Stimulated activated CD4-positive, alpha-beta T cell treated with anti-CD3 and anti-CD28 coated beads, Interleukin-4, amount 100 ng/mL, for 24 hours (primary cell): ENCODE results near the gene GPR37L1.
"Not testable (repeated sequence)": the region's sequence is repeated elsewhere in the genome, so short reads cannot be mapped to it uniquely, and the experiment has no call there.

Experiments
- DNase-seq: peaks from one replicate; pipeline ENCODE4 v3.0.0-alpha.2; 2020

GPR37L1 gene

DNA sequence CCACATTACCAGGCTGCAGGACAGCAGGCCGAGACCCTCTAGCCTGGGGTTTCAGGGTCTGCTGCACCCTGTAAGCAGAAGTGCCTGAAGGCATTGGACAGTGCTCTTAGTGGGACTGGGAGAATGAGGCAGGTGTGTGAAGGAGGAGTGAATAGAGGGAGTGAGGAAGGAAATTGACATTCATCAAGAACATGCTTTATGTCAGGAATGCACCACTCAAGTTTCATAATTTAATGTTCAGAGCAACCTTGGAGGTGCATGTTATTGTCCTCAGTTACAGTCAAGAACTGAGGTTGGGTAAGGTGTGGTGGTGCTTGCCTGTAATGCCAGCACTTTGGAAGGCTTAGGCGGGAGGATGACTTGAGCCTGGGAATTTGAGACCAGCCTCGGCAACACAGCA is 11.7 kb upstream of the GPR37L1 start:
- no peak for DNase-seq

DNA sequence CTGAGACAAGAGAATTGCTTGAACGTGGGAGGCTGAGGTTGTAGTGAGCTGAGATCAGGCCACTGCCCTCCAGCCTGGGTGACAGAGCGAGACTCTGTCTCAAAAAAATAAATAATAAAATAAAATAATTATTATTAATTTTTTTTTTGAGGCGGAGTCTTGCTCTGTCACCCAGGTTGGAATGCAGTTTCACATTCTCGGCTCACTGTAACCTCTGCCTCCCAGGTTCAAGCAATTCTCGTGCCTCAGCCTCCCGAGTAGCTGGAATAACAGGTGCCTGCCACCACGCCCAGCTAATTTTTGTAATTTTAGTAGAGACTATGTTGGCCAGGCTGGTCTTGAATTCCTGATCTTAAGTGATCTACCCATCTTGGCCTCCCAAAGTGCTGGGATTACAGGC is 11.1 kb upstream of the GPR37L1 start:
- DNase-seq = not testable (repeated sequence)

DNA sequence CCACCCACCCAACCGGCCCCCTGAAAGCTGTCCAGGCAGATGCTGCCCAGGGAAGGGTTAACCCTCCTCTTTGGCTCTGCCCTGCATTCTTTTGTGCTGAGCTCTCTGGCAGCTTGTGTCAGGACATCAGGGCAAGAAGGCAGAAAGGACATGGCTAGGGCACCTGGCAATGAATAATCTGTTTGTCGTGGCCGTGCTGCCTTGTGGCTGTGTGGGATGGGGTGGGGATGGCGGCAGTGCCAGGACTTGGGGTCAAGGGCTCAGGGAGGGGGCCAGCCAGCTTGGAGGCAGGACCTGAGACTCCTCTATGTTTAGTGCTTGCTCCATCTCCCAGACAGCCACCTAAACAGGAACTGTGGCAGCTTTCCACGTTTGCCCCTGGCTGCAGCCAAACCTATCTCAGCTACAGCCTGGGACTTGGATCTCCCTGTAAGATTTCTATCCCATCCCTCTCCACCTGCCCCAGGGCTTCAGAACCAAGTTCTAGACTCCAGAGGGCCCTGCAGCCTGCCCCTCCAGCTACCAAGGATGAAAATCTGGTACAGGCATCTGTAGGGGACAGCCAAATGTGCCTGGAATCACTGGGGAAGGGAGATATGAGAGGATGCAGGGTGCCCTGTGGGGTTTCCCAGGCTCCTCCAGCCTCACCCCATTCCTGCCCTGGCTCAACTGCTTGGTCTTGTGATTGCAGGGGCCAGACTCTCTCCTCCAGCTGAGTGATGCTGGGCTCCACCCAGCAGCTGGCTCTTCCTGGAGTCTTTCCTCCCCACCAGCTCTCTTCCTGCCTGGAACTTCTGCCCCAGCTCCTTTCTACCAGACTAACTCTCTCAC is 9.6 kb upstream of the GPR37L1 start:
- DNase-seq = no peak

DNA sequence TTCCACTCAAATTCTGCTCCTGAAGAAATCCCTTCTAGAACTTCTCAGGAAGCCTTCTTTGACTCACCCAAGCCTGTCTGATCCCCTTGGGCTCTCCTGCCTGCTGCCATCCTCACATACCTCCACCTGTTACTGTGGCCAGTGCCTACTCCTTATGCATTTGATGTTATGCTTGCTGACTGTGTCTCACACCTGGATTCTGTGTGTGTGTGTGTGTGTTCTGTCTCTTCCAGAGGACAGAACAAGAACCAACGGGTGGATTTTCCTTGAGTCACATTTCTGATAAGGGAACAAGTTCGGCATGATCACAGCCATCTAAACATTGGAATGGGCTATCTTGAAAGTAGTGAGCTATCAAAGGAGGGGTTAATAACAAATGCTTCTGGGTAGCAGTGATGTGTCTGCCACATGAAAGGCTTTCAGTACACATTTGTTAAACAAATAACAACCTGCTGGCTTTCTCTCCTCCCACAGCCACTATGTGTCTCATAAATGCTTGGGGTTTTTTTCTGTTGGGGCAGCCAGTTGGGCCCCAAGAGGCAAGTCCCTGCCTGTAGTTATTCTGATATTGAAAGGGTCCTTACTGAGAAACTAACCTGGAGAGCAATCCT is 8.9 kb upstream of the GPR37L1 start:
- no peak for DNase-seq

DNA sequence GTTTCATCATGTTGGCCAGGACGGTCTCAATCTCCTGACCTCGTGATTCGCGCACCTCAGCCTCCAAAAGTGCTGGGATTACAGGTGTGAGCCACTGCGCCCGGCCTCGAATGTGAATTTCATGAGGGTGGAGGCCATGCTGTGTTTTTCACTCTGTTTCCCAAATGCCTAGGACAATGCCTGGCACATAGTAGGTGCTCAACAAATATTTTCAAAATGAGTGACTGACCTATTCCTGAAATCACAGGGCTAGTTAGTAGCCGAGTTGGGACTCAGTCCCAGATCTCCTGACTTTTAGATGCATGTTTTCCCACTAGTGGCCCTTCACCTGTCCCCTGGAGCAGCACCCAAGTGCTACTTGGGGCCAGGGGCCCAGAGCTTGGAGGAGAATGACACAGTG is 6.4 kb upstream of the GPR37L1 start:
- DNase-seq = no peak

DNA sequence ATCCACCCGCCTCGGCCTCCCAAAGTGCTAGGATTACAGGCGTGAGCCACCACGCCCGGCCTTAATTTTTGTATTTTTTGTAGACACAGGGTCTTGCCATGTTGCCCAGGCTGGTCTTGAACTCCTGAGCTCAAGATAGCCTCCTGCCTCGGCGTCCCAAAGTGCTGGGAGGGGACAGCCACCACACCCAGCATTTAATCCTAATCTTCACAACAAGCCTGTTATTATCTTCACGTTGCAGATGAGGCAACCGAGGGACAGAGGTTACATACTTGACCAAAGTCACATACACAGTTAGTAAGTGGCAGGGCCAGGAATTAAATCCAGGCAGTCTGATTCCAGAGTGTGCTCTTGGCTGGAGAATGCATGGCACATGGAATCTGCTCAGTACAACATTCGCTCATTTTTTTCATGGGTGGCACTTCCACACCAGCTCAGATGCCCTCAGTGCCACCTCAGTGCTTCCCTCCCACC is 4.8 kb upstream of the GPR37L1 start:
- no peak for DNase-seq

DNA sequence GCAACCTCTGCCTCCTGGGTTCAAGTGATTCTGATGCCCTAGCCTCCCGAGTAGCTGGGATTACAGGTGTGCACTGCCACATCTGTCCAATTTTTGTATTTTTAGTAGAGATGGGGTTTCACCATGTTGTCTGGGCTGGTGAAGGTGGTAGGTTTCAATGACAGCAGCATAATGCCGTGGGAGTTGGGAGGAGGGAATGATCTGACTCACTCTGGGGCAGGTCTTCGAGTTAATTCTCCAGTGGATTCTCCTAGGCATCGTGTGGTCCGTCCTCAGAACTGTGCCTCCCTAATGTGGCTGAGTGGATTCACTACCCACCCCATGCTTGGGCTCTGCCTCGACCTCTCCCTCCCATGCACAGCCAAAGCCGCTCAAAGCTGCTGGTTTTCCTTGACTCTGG is 1.7 kb upstream of the GPR37L1 start:
- no peak for DNase-seq

DNA sequence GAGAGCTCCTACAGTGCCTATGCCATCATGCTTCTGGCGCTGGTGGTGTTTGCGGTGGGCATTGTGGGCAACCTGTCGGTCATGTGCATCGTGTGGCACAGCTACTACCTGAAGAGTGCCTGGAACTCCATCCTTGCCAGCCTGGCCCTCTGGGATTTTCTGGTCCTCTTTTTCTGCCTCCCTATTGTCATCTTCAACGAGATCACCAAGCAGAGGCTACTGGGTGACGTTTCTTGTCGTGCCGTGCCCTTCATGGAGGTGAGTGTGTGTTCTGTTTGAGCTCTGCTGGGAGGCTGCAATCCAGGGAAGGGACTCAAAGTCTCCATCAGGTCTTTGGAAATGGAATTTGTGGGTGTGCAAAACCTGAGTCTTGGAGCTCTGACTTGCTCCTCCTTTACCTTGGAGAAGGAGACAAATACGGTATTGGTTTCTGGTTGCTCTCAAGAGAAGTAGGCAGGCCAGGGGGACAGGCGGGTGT is 658 bp downstream of the GPR37L1 start:
- no peak for DNase-seq

DNA sequence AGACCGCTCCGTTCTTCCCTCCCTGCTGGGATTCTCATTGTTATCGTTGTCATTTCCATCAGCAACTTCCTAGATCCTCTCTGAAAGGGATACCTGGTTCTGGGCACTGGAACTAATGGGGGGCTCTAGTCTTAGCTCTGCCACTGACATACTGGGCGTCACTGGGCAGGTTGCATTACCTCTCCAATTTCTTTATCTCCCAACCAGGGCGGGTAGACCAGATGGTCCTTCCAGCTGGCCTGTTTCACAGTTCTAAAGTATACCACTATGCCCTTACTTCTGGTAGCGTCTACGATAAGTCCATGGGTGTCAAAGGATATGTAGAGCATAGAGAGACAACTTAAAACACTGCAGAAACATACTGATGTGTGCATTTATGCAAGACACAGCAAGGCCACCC is 1.4 kb downstream of the GPR37L1 start:
- DNase-seq = no peak

DNA sequence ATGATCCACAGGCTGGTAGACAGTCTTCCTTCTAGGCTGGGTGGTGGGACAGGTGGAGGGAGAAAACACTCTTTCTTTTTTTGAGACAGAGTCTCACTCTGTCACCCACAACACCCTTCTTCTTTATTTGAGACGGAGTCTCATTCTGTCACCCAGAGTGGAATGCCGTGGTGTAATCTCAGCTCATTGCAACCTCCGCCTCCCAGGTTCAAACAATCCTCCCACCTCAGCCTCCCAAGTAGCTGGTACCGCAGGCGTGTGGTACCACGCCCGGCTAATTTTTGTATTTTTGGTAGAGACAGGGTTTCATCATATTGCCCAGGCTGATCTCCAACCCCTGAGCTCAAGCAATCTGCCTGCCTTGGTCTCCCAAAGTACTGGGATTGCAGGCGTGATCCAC is 2.9 kb downstream of the GPR37L1 start:
- DNase-seq = no peak

DNA sequence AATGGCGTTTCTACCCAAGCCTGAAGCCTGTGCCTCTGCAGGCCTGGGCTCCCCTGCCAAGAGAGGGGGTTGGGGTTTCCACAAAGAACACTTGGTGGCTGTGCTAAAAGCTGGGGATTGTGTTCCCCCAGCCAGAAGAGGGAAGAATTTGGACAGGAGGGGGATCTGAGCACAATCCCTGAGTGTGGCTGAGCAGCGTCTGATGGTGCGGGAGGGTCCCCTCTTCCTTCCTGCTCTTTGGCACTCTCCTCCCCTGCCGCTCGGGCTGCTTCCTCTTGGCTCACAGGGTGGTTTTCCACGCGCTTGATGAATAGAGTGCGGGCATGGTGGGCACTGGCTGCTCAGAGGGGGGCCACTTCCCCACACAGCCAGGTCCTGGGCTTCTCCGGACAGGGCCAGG is 3.7 kb downstream of the GPR37L1 start:
- no peak for DNase-seq

DNA sequence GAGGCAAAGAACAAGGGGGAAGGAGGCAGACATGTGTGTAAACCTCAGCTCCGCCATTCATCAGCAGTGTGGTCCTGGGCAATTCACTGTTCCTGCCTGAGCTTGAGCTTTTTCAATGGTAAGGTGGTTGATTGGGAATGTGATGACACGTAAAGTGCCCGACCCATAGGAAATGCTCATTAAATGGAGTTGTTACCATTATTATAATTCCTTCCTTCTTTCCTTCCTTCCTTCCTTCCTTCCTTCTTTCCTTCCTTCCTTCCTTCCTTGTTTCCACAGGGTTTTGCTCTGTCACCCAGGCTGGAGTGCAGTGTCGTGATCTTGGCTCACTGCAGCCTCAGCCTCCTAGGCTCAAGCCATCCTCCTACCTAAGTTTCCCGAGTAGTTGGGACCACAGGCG is 4.3 kb downstream of the GPR37L1 start:
- no peak for DNase-seq

DNA sequence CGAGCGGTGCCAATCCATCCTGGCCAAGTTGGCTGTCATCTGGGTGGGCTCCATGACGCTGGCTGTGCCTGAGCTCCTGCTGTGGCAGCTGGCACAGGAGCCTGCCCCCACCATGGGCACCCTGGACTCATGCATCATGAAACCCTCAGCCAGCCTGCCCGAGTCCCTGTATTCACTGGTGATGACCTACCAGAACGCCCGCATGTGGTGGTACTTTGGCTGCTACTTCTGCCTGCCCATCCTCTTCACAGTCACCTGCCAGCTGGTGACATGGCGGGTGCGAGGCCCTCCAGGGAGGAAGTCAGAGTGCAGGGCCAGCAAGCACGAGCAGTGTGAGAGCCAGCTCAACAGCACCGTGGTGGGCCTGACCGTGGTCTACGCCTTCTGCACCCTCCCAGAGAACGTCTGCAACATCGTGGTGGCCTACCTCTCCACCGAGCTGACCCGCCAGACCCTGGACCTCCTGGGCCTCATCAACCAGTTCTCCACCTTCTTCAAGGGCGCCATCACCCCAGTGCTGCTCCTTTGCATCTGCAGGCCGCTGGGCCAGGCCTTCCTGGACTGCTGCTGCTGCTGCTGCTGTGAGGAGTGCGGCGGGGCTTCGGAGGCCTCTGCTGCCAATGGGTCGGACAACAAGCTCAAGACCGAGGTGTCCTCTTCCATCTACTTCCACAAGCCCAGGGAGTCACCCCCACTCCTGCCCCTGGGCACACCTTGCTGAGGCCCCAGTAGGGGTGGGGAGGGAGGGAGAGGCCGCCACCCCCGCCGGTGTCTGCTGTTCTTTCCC is 5.3 kb downstream of the GPR37L1 start:
- DNase-seq = no peak

DNA sequence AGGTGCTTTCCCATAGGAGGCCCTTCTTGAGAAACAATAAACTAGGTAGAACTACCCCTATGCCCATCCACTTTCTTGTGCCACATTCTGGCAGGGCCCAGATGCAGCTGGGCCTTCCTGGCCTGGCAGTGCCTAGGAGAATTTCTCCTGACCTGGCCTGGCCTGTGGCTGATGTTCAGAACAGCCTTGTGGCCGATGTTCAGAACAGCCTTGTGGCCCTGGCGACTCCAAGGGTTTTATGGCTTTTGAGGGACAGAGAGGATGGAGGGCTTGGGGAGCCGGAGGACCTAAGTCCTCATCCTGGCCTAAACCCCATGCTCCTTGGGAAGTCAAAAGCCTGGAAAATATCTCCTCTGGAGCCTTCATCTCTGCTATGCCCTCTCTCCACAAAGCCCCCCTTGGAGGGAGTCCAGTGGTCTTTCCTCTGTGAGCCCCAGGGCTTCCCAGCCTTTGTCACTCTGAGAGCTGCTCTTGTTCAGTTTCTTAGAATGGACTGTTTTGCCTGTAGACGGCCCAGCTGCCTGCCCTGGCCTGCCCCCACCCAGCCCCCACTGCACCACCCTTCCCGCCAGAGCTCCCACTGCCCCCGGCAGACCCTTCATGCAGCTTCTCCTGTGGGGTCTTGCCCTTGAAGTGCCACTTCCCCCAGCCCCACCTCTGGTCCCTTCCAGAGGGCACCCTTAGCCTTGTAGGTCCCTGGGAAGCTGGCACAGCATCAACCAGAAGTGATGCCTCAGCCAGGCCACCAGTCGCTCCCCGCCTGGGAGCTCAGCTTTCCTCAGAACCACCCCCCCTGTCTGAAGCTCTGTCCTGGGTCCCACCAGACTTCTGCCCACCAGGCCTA is 7.0 kb downstream of the GPR37L1 start:
- DNase-seq = no peak

DNA sequence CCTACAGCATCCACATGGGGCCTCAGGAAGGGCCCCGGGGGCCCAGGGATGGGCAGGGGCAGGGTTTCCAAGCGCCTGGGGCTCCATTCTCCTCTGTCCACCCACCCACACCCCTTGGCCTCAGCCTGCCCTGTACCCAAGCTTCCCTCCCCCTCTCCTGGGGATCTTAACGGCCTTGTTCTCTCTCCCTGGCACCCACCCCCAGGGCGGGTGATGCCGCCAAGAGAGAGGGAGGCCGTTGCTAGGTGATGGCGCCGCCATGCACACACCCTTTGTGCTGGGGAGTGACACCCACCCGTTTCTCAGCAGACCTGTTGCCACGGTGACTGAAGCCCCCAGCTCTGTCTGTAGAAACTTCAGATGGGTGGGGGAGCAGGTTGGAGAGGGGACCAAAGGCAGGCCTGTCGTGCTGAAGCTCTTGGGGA is 7.6 kb downstream of the GPR37L1 start:
- no peak for DNase-seq

DNA sequence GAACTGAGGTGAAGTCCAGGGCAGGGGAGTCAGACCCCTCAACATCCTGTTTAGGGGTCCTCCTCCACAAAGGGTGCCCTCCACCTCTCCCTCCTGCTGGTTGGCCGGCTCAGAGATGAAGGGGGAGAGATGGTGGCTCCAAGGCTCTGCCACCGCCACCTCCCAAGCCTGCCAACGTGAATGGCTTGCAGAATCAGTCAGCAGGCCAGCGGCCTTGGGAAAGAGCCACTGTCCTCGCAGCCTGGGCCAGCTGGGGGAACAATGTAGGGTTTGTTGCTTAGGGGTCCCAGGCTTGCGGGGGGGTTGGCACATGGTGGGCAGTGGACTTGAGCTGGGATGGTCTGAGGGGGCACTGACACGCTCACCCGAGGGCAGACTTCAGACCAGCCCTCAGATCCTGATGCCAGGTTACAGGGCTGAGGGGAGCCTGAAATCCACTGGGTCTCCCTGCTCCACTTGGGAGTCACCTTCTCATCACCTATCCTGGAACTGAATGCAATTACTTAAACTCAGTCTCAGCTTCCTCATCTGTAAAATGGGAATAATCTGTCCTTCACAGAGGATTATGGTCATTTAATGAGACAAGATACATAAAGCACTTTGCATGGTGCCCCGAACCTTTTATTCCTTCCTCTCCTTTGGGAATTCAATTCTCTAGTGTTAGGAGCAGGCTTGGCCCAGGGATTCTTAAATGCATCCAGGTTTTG is 8.3 kb downstream of the GPR37L1 start:
- DNase-seq = no peak

DNA sequence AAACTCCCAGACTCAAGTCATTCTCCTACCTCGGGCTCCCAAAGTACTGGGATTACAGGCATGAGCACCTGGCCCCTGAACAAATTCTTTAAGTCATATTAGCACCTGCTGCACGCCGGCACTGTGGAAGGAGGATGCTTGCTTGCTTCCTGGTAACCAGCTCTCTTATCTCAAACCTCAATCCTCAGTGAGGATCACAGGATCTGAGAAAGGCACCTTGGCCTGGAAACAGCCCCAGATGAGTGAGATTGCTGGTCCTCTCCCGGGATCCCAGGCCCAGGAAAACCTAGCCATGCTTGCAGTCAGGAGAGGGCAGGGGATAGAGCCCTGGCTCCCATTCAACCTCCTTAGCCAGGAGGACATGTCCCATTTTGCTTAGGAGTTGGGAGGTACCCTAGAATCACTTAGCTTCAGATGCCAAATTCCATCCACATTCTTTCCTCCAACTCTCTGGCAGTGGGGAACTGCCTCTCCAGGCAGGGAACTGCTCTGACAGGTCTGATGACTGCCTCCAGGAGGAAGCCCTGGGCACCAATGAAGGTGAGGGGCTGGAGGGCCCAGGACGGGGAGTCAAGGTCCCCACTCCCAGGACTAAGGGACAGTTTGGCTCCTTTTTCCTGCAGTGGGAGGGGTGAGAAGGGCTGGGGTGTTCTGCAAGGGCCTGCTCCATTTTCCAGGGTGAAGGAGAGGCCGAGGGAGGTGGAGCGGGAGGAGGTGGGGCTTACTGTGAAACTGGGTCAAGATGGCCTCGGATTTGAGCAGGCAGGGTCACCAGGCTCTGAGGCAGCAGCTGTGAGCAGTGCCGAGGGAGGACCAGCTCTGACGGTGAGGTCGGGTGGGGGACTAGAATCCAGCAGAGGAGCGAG is 9.5 kb downstream of the GPR37L1 start:
- no peak for DNase-seq

DNA sequence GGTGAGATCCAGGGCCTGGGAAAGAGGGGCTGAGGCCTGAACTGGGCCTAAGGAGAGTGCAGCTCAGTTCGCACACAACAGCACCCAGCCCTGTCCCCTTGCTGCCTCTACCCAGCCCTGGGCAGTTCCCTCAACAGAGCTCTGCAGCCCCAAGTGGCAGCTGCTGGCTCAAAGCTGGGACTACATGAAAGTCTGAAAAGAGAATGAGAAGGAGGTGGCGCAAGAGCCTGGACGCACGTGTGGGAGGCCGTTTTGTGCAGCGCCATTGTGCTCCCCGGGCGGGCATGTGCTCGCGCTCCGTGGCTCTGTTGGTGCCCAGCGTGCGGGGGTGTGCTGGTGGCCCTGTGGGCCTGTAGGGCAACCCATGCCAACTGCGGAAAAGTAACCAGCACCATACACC is 10.3 kb downstream of the GPR37L1 start:
- no peak for DNase-seq

DNA sequence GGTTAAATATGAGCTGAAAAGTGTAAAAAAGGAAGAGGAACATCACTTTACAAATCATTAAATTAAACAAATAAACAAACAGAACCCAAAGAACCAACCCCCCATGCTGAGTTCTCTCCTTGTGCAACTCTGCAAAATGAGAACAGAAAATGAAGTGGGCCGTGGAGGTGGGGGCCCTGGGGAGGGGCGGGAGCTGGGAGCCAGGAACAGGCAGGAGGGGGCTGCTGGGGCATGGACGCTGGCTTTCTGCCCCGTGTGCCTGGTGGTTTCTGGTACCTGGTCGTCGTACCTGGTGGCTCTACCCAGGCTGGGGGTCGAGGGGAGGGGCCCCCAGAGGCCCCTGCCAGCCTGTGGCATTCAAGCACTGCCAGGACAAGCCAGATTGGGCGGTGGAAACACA is 10.8 kb downstream of the GPR37L1 start:
- DNase-seq = no peak

DNA sequence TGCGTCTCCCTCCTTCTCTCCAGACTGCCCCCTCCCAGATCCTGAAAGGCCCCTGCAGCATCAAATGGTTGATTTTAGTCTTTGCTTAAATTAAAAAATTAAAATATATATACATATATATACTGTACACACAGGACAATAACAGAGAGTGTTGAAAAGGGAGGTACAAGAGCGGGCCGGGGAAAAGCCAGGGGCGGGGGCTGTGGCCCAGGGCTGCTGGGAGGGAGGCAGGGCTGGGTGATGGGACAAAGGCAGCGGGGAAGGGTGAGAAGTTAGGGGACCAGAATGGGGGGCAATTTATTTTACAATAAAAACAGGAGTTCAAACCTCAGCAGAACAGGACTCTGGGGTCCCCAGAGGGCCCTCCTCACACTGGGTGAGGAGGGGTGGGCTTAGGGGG is 11.3 kb downstream of the GPR37L1 start:
- DNase-seq = no peak

DNA sequence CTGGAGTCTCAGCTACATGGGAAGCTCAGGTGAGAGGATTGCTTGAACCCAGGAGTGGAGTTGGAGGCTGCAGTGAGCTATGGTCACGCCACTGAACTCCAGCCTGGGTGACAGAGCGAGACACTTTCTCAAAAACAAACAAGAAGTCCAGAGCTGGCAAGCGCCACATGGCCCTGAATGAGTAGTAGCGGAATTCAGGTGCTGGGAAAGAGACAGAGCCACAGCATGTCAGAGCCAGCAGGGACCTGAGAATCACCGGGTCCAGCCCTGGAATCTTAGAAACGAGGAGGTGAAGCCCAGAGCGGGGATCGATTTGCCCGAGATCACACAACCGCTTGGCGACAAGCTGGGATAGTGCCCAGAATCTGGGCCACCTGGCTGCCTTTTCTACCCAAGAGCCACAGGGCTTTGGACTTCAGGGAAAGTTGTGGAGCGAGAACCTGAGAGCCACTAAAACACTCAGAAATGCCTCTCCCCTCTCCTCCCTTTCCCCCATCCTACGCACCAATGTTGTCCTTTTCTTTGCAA is 12.0 kb downstream of the GPR37L1 start:
- no peak for DNase-seq
